GM21576 (cell line): ENCODE measurements around the gene NDE1.

Experiments used
- ATAC-seq: cut with Tn5 transposase; IDR thresholded peaks from one replicate; pipeline ENCODE4 v1.9.1; 2021; ENCODE audit warnings: mild to moderate bottlenecking, moderate library complexity; ENCODE audit not compliant: unreplicated experiment

Gene NDE1

GRCh38 chr16:15732416-15732815, 82.4 kb downstream of the NDE1 start:
- ATAC-seq = no peak

DNA sequence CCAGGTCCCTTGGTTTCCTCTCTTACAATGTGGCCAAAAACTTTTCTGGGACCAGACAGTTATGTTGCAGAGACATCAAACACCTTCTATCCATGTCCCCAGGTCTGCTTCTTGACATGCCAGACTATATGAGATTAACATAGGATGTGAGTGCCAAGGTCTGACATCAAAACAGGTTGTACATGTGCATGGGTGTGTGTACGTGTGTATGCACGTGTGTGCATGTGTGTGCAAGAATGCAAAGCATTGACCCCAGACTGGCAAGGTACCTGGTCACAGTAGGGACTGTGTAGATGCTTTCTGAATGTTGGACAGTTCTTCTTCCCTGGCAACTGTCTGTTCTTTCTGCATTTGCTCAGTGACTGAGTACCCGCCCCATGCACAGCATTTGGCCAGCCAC, 85.6 kb downstream of the NDE1 start:
- ATAC-seq = no peak

DNA sequence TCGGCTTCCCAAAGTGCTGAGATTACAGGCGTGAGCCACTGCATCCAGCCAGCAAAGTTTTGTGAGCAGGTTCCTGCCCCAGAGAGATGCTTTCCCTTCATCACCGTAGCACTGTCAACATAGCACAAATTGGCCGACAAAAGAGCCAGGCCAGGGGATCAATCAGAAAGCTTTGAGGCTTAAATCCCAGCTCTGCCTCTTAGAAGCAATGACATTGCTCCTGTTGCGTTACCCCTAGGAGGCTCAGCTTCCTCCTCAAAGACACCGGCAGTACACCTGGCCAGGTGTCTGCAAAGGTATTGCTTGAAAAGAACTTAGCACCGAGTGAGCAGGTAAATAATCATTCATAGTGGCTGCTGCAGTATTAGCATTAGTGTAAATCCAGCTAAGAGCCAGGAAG, 86.5 kb downstream of the NDE1 start:
- no peak for ATAC-seq

DNA sequence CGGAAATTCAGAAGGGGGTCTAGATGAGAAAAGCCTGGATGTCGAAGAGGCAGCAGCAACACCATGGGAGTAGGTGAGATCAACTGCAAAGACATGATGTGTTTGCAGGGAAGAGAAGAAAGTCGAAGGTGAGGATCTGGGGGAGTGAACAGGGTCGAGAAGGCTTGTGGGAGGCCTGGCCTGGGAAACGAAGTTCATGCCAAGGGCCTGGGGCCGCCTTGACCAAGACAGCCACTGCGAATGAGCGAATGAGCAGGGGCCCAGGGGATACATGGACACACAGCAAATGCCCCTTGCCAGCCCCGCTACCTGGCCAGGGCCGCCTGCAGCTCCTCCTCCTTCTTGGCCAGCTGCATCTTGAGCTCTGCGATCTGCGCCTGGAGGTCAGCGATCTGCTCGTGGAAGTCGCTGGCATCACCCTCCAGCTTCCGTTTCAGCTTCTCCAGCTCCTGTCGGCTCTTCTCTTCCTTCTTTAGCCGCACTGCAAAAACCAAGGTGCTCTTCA, 87.1 kb downstream of the NDE1 start:
- ATAC-seq = no peak

GRCh38 chr16:15739464-15739863, 89.4 kb downstream of the NDE1 start:
- ATAC-seq = no peak

DNA sequence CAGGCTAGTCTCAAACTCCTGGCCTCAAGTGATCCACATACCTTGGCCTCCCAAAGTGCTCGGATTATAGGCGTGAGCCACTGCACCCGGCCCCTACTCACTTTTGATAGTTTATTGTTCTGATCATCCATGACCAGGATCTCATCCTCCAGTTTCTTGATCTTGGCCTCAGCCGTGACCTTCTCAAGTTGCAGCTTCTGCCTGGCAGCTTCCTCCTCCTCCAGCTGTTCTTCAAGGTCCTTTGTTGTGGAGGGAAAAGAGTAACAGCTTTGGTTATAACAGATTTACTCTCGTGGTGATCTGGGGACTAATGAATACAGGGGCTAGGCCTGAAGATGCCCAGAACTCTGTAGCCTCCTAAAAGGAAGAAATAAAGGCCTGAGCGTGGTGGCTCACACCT, 89.9 kb downstream of the NDE1 start:
- no peak for ATAC-seq

DNA sequence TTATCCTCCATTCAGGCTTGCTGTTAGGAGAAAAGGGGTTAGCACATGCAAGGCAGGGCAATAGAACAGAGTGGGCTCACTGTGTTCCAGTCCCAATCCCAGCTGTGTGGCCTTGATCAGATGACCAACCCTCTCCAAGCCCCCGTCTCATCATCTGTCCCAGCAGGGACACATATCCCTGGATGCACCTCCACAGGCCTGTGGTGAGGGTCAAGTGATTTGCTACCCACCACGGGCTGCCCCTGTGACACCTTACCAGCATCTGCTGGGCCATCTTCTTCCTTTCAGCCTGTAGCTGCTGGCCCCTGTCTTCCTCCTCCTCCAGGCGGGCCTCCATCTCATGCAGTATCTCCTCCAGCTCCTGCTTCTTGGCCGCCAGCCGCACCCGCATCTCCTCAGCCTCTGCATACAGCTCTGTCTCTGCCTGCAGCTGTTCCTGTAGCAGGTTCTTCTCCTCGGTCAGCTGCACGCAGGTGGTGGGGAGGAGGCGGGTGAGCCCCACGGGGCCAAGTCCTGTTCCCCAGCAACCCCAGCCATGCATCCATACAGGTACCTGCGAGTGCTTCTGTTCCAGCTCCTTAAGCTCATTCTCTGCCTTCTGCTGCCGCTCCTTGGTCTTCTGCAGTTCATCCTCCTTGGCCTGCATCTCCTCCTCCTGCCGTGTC, 91.3 kb downstream of the NDE1 start:
- no peak for ATAC-seq

DNA sequence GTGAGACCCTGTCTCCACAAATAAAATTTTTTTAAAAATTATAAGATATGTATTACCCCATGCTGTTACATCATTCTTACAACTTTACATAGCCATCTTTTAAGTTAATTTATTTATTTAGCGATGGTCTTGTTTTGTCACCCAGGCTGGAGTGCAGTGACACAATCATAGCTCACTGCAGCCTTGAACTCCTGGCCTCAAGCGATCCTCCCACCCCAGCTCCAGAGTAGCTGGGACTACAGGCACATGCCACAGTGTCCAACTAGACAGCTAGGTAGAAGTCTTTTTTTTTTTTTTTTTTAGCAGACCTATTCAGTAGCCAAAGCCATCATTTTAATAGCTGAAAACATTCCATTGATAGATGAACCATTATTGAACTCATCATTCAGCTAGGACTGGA, 92.7 kb downstream of the NDE1 start:
- ATAC-seq = no peak

- no peak for ATAC-seq
These were observed 93.6 kb downstream of the NDE1 start for GRCh38 chr16:15743657-15744056.

- no peak for ATAC-seq
These were observed 96.3 kb downstream of the NDE1 start for GRCh38 chr16:15746332-15746731.

GRCh38 chr16:15747937-15748336, 97.9 kb downstream of the NDE1 start:
- ATAC-seq = no peak

DNA sequence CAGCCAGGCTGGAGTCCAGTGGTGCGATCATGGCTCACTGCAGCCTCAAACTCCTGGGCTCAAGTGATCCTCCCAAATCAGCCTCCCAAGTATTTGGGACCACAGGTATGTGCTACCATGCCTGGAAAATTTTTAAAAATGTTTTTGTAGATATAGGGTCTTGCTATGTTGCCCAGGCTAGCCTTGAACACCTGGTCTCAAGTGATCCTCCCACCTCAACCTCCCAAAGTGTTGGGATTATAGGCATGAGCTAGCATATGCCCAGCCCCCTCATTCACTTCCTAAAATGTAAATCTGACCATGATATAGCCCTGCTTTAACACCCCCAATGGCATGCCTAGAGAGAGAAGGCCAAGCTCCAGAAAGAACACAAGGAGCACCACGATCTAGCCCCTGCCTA, 98.6 kb downstream of the NDE1 start:
- ATAC-seq = no peak

- ATAC-seq = no peak
These were observed 99.3 kb downstream of the NDE1 start for GRCh38 chr16:15749371-15749770.

- ATAC-seq = no peak
These were observed 99.9 kb downstream of the NDE1 start for GRCh38 chr16:15749985-15750384.

GRCh38 chr16:15751940-15752339, 101.9 kb downstream of the NDE1 start:
- no peak for ATAC-seq

GRCh38 chr16:15752717-15753488, 102.9 kb downstream of the NDE1 start:
- no peak for ATAC-seq

GRCh38 chr16:15754821-15755534, 104.9 kb downstream of the NDE1 start:
- ATAC-seq = no peak

- no peak for ATAC-seq
These were observed 107.0 kb downstream of the NDE1 start for GRCh38 chr16:15757077-15757386.

GRCh38 chr16:15757630-15758251, 107.7 kb downstream of the NDE1 start:
- no peak for ATAC-seq

DNA sequence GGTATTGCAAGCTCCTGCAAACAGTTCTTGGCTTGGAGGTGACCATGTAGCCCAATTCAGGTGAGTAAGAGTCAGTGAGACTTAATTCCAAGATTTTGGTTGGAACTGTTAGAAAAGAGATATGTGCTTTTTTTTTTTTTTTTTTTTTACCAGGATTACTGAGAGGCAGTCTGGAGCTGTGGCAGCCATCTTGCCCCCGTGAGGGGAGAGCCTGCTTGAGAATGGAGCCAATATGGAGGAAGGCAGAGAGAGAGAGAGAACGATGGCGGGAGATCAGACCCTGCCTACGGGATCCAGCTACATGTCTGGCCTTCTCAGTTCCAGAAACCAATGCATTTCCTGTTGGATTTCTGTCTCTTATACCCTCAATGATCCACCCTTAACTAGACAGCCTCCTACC, 109.0 kb downstream of the NDE1 start:
- ATAC-seq = no peak

DNA sequence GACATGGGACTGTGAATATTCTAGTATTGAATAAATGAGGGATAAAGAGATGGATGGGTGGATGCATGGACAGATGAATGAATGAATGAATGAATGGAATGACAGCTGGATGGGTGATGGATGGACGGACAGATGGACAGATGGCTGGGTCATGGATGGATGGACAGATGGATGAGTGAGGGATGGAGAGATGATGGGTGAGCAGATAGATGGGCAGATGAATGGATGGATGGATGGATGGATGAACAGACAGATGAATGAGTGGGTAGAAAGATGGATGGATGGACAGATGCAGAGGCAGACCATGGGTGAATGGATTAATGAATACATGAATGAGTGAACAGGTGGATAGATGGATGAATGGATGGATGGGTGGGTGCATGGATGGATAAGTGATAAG, 110.1 kb downstream of the NDE1 start:
- ATAC-seq = no peak

GRCh38 chr16:15764112-15764511, 114.1 kb downstream of the NDE1 start:
- ATAC-seq = no peak
